WI38 (cell line): ENCODE measurements around the gene PIP5KL1.

Experiments
- H3K4me3 ChIP-seq: 2 replicates; pipeline ENCODE4 v1.5.1; 2011; ENCODE audit warnings: low read depth, mild to moderate bottlenecking, control low read depth, low read length
- TF ChIP-seq, protein P1 (sequence below): IDR thresholded peaks from 2 replicates; pipeline ENCODE4 v1.5.1; 2012; ENCODE audit warnings: low read depth, mild to moderate bottlenecking, control low read depth, low read length

The PIP5KL1 gene

GRCh38 chr9:127959841-127960409 is 29.3 kb upstream of the PIP5KL1 start:
- no peak overlapping the region for H3K4me3 ChIP-seq
- TF ChIP-seq, protein P1, sequence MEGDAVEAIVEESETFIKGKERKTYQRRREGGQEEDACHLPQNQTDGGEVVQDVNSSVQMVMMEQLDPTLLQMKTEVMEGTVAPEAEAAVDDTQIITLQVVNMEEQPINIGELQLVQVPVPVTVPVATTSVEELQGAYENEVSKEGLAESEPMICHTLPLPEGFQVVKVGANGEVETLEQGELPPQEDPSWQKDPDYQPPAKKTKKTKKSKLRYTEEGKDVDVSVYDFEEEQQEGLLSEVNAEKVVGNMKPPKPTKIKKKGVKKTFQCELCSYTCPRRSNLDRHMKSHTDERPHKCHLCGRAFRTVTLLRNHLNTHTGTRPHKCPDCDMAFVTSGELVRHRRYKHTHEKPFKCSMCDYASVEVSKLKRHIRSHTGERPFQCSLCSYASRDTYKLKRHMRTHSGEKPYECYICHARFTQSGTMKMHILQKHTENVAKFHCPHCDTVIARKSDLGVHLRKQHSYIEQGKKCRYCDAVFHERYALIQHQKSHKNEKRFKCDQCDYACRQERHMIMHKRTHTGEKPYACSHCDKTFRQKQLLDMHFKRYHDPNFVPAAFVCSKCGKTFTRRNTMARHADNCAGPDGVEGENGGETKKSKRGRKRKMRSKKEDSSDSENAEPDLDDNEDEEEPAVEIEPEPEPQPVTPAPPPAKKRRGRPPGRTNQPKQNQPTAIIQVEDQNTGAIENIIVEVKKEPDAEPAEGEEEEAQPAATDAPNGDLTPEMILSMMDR, result no peak

DNA sequence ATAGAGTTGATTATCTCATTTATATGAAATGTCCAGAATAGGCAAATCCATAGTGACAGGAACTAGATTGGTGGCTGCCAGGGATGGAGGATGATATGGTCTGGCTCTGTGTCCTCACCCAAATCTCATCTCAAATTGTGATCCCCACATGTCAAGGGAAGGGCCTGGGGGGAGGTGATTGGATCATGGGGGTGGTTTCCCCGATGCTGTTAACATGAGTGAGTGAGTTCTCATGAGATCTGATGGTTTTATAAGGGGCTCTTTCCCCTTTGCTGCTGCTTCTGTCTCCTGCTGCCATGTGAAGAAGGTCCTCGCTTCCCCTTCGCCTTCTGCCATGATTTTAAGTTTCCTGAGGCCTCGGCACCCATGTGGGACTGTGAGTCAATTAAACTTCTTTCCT is 28.8 kb upstream of the PIP5KL1 start:
- TF ChIP-seq, protein P1, result no peak
- H3K4me3 ChIP-seq, result no peak overlapping the region

DNA sequence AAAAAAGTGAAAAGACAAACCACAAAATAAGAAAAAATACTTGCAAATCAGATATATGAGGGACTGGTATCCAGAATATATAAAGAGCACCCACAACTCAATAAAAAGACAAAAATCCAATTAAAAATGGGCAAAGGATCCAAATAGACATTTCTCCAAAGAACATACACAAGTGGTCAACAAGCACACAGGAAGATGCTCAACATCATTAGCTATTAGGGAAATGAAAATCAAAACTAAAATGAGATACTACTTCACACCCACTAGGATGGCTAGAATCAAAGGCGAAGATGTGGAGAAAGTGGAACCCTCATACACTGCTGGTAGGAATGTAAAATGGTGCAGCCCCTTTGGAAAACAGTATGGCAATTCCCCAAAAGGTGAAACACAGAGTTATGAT is 28.2 kb upstream of the PIP5KL1 start:
- TF ChIP-seq, protein P1, result no peak

GRCh38 chr9:127955294-127956015 is 24.9 kb upstream of the PIP5KL1 start:
- TF ChIP-seq, protein P1, result no peak
- no peak overlapping the region for H3K4me3 ChIP-seq

More for the DNA sequence above, 28.2 kb upstream of the PIP5KL1 start:
- no peak overlapping the region for H3K4me3 ChIP-seq

GRCh38 chr9:127954831-127955293 is 24.3 kb upstream of the PIP5KL1 start:
- TF ChIP-seq, protein P1, result no peak
- no peak overlapping the region for H3K4me3 ChIP-seq

- TF ChIP-seq, protein P1, result no peak
- no peak overlapping the region for H3K4me3 ChIP-seq
Measured at GRCh38 chr9:127953768-127954505, 23.4 kb upstream of the PIP5KL1 start.

GRCh38 chr9:127953154-127953553 is 22.6 kb upstream of the PIP5KL1 start:
- TF ChIP-seq, protein P1, result no peak
- no peak overlapping the region for H3K4me3 ChIP-seq
